Activated naive CD4-positive, alpha-beta T cell treated with anti-CD3 and anti-CD28 coated beads, Interleukin-2, amount 10 ng/mL, durations not matched to agents 7 days and 5 days (primary cell): ENCODE measurements around the gene CLIP4.
"Not testable (repeated sequence)": the region's sequence is repeated elsewhere in the genome, so short reads cannot be mapped to it uniquely, and the experiment has no call there.

Experiments used
- CTCF ChIA-PET: fragments of 350-600 bp; sonication (Branson Sonifier 250); formaldehyde crosslinking; loops from one replicate; lab custom pipeline; 2021; ENCODE audit warnings: antibody characterized with exemption; lab: Charles Lee
- DNase-seq: peaks from one replicate; pipeline ENCODE4 v3.0.0-alpha.2; 2020
- H3K27ac Mint-ChIP-seq: one replicate; pipeline ENCODE4 v1.8.0; 2021; ENCODE audit warnings: mild to moderate bottlenecking, moderate library complexity, mixed read lengths
- H3K27me3 Mint-ChIP-seq: one replicate; pipeline ENCODE4 v1.8.0; 2021; ENCODE audit warnings: mild to moderate bottlenecking, mixed read lengths
- H3K36me3 Mint-ChIP-seq: one replicate; pipeline ENCODE4 v1.8.0; 2021; ENCODE audit warnings: mixed read lengths
- H3K4me1 Mint-ChIP-seq: one replicate; pipeline ENCODE4 v1.8.0; 2021; ENCODE audit warnings: mixed read lengths
- H3K4me3 Mint-ChIP-seq: one replicate; pipeline ENCODE4 v1.8.0; 2021; ENCODE audit warnings: mild to moderate bottlenecking, moderate library complexity, mixed read lengths
- H3K9me3 Mint-ChIP-seq: one replicate; pipeline ENCODE4 v1.8.0; 2021; ENCODE audit warnings: mixed read lengths

The CLIP4 gene

GRCh38 chr2:29080886-29081743 lies 34.1 kb upstream of the CLIP4 start:
- H3K4me1 Mint-ChIP-seq, result no peaks in the 10 kb centered on the region
- H3K36me3 Mint-ChIP-seq, result no peaks in the 10 kb centered on the region
- no peak overlapping the region for H3K4me3 Mint-ChIP-seq
- DNase-seq, result no peak
- peaks cover 8% of the 10 kb centered on the region for H3K9me3 Mint-ChIP-seq
- peaks cover 13% of the 10 kb centered on the region for H3K27me3 Mint-ChIP-seq
- no peak overlapping the region for H3K27ac Mint-ChIP-seq
- CTCF ChIA-PET, result no interaction called here

GRCh38 chr2:29082804-29083495 lies 32.3 kb upstream of the CLIP4 start:
- Mint-ChIP-seq H3K27ac (no peak overlapping the region), H3K36me3 (no peaks in the 10 kb centered on the region)

GRCh38 chr2:29084554-29084953 lies 30.7 kb upstream of the CLIP4 start:
- Mint-ChIP-seq H3K9me3 (peaks cover 8% of the 10 kb centered on the region), H3K4me1 (no peaks in the 10 kb centered on the region), H3K4me3 (no peak overlapping the region), H3K36me3 (no peaks in the 10 kb centered on the region), H3K27ac (no peak overlapping the region), H3K27me3 (peaks cover 22% of the 10 kb centered on the region)
- CTCF ChIA-PET, result interaction anchor here (0.6 kb wide), 1 partner anchor 188 kb away, joined by 3 read pairs; no protein-coding TSS in a partner anchor
- no peak for DNase-seq

More at GRCh38 chr2:29082804-29083495, 32.3 kb upstream of the CLIP4 start:
- Mint-ChIP-seq H3K9me3 (peaks cover 8% of the 10 kb centered on the region), H3K4me3 (no peak overlapping the region), H3K27me3 (peaks cover 15% of the 10 kb centered on the region), H3K4me1 (no peaks in the 10 kb centered on the region)
- CTCF ChIA-PET, result no interaction called here
- no peak for DNase-seq

- H3K27me3 Mint-ChIP-seq, result peaks cover 28% of the 10 kb centered on the region
- DNase-seq, H3K27ac Mint-ChIP-seq, H3K36me3 Mint-ChIP-seq, H3K4me3 Mint-ChIP-seq, H3K9me3 Mint-ChIP-seq, CTCF ChIA-PET, H3K4me1 Mint-ChIP-seq: not testable (repeated sequence)
These were observed 24.9 kb upstream of the CLIP4 start for GRCh38 chr2:29090311-29090710.

- CTCF ChIA-PET, result no interaction called here
- Mint-ChIP-seq H3K36me3 (no peaks in the 10 kb centered on the region), H3K4me1 (no peaks in the 10 kb centered on the region), H3K27ac (no peak overlapping the region), H3K9me3 (no peaks in the 10 kb centered on the region), H3K27me3 (peaks cover 11% of the 10 kb centered on the region), H3K4me3 (no peak overlapping the region)
- no peak for DNase-seq
These were observed 18.2 kb upstream of the CLIP4 start for GRCh38 chr2:29096969-29097368.

GRCh38 chr2:29097569-29097968 lies 17.6 kb upstream of the CLIP4 start:
- H3K27me3 Mint-ChIP-seq, result peaks cover 15% of the 10 kb centered on the region

GRCh38 chr2:29100564-29100963 lies 14.7 kb upstream of the CLIP4 start:
- H3K27ac Mint-ChIP-seq, result no peak overlapping the region
- no peaks in the 10 kb centered on the region for H3K9me3 Mint-ChIP-seq
- H3K4me3 Mint-ChIP-seq, result no peak overlapping the region
- no peak for DNase-seq
- peaks cover 2% of the 10 kb centered on the region for H3K4me1 Mint-ChIP-seq
- H3K36me3 Mint-ChIP-seq, result no peaks in the 10 kb centered on the region
- CTCF ChIA-PET, result no interaction called here
- H3K27me3 Mint-ChIP-seq, result peaks cover 15% of the 10 kb centered on the region

More at GRCh38 chr2:29097569-29097968, 17.6 kb upstream of the CLIP4 start:
- Mint-ChIP-seq H3K36me3 (no peaks in the 10 kb centered on the region), H3K9me3 (no peaks in the 10 kb centered on the region), H3K4me1 (no peaks in the 10 kb centered on the region), H3K27ac (no peak overlapping the region), H3K4me3 (no peak overlapping the region)
- CTCF ChIA-PET, result no interaction called here
- no peak for DNase-seq

GRCh38 chr2:29104688-29105087 lies 10.5 kb upstream of the CLIP4 start:
- DNase-seq, result no peak
- Mint-ChIP-seq H3K9me3 (no peaks in the 10 kb centered on the region), H3K4me1 (peaks cover 2% of the 10 kb centered on the region), H3K27me3 (peaks cover 8% of the 10 kb centered on the region), H3K27ac (no peak overlapping the region), H3K4me3 (no peak overlapping the region), H3K36me3 (no peaks in the 10 kb centered on the region)
- CTCF ChIA-PET, result interaction anchor here (1.4 kb wide), 1 partner anchor 78 kb away, joined by 3 read pairs; no protein-coding TSS in a partner anchor

GRCh38 chr2:29105375-29105774 lies 9.8 kb upstream of the CLIP4 start:
- Mint-ChIP-seq H3K4me1 (peaks cover 4% of the 10 kb centered on the region), H3K4me3 (no peak overlapping the region), H3K27ac (no peak overlapping the region), H3K9me3 (no peaks in the 10 kb centered on the region), H3K36me3 (no peaks in the 10 kb centered on the region), H3K27me3 (peaks cover 8% of the 10 kb centered on the region)
- no peak for DNase-seq
- CTCF ChIA-PET, result interaction anchor here (1.4 kb wide), 1 partner anchor 79 kb away, joined by 3 read pairs; no protein-coding TSS in a partner anchor

GRCh38 chr2:29106256-29106655 lies 9.0 kb upstream of the CLIP4 start:
- Mint-ChIP-seq H3K4me1 (peaks cover 10% of the 10 kb centered on the region), H3K27ac (no peak overlapping the region), H3K9me3 (no peaks in the 10 kb centered on the region), H3K36me3 (no peaks in the 10 kb centered on the region), H3K27me3 (peaks cover 8% of the 10 kb centered on the region), H3K4me3 (no peak overlapping the region)
- DNase-seq, result no peak
- CTCF ChIA-PET, result no interaction called here

GRCh38 chr2:29106980-29107388 lies 8.2 kb upstream of the CLIP4 start:
- no peak overlapping the region for H3K4me3 Mint-ChIP-seq

GRCh38 chr2:29107547-29107946 lies 7.7 kb upstream of the CLIP4 start:
- peaks cover 11% of the 10 kb centered on the region for H3K4me1 Mint-ChIP-seq
- DNase-seq, H3K4me3 Mint-ChIP-seq, H3K27me3 Mint-ChIP-seq, CTCF ChIA-PET, H3K27ac Mint-ChIP-seq, H3K36me3 Mint-ChIP-seq, H3K9me3 Mint-ChIP-seq: not testable (repeated sequence)

More at GRCh38 chr2:29106980-29107388, 8.2 kb upstream of the CLIP4 start:
- peaks cover 11% of the 10 kb centered on the region for H3K4me1 Mint-ChIP-seq
- no peak for DNase-seq
- H3K36me3 Mint-ChIP-seq, result no peaks in the 10 kb centered on the region
- H3K27ac Mint-ChIP-seq, result no peak overlapping the region
- CTCF ChIA-PET, result no interaction called here
- peaks cover 4% of the 10 kb centered on the region for H3K27me3 Mint-ChIP-seq
- no peaks in the 10 kb centered on the region for H3K9me3 Mint-ChIP-seq

GRCh38 chr2:29108225-29108624 lies 7.0 kb upstream of the CLIP4 start:
- Mint-ChIP-seq H3K9me3 (no peaks in the 10 kb centered on the region), H3K4me3 (no peak overlapping the region), H3K27me3 (peaks cover 5% of the 10 kb centered on the region), H3K4me1 (peaks cover 8% of the 10 kb centered on the region), H3K27ac (no peak overlapping the region), H3K36me3 (no peaks in the 10 kb centered on the region)
- no peak for DNase-seq
- CTCF ChIA-PET, result no interaction called here

- DNase-seq, result no peak
- Mint-ChIP-seq H3K9me3 (no peaks in the 10 kb centered on the region), H3K4me1 (peaks cover 16% of the 10 kb centered on the region), H3K27me3 (peaks cover 13% of the 10 kb centered on the region), H3K36me3 (no peaks in the 10 kb centered on the region), H3K27ac (no peak overlapping the region), H3K4me3 (no peak overlapping the region)
- CTCF ChIA-PET, result no interaction called here
These were observed 6.0 kb upstream of the CLIP4 start for GRCh38 chr2:29109246-29109645.
